OCI-LY3 (cell line): ENCODE results near the gene RCAN2.

Experiments
- H2AFZ ChIP-seq: fragments of 200-600, 300-600 bp; shearing (Covaris generic); 2 replicates; pipeline ENCODE4 v1.6.0; 2014; ENCODE audit warnings: antibody characterized with exemption, low read depth, low read length
- H3K27ac ChIP-seq: fragments of 200-600, 300-600 bp; sonication (generic); 2 replicates; pipeline ENCODE4 v1.5.1; 2014; ENCODE audit warnings: mild to moderate bottlenecking, low read length, moderate library complexity, mixed read lengths
- H3K27me3 ChIP-seq: fragments of 200-600, 300-600 bp; sonication (generic); 2 replicates; pipeline ENCODE4 v1.6.1; 2014; ENCODE audit warnings: low read depth, low read length, mixed read lengths
- H3K36me3 ChIP-seq: fragments of 200-600, 300-600 bp; sonication (generic); replicated peaks from 2 replicates; pipeline ENCODE3; 2014; ENCODE audit warnings: low read depth, low read length, mixed read lengths
- H3K4me1 ChIP-seq: fragments of 300-600, 200-600 bp; sonication (generic); 2 replicates; pipeline ENCODE4 v1.6.1; 2014; ENCODE audit warnings: low read length, mixed read lengths
- H3K4me2 ChIP-seq: fragments of 200-600, 300-600 bp; sonication (generic); 2 replicates; pipeline ENCODE4 v1.6.1; 2014; ENCODE audit warnings: low read length, mixed read lengths
- H3K4me3 ChIP-seq: fragments of 300-600, 200-600 bp; sonication (generic); 2 replicates; pipeline ENCODE4 v1.5.1; 2014; ENCODE audit warnings: antibody characterized with exemption, mild to moderate bottlenecking, low read length, moderate library complexity
- H3K79me2 ChIP-seq: fragments of 300-600, 200-600 bp; shearing (Covaris generic); 2 replicates; pipeline ENCODE4 v1.6.1; 2014; ENCODE audit warnings: mild to moderate bottlenecking, low read length, mixed read lengths
- H3K9ac ChIP-seq: fragments of 300-600, 200-600 bp; shearing (Covaris generic); 2 replicates; pipeline ENCODE4 v1.6.0; 2014; ENCODE audit warnings: mild to moderate bottlenecking, low read length, moderate library complexity
- H3K9me3 ChIP-seq: fragments of 200-600, 300-600 bp; shearing (Covaris generic); 2 replicates; pipeline ENCODE4 v1.6.1; 2014; ENCODE audit warnings: low read length, mixed read lengths; ENCODE audit not compliant: insufficient read depth
- H4K20me1 ChIP-seq: fragments of 200-600, 300-600 bp; sonication (generic); 2 replicates; pipeline ENCODE4 v1.6.1; 2016; ENCODE audit warnings: low read length, mixed read lengths; ENCODE audit not compliant: insufficient read depth
- EZH2phosphoT487 ChIP-seq: fragments of 200-600 bp; shearing (Covaris generic); IDR thresholded peaks from 2 replicates; pipeline ENCODE4 v1.6.1; 2018; ENCODE audit warnings: antibody characterized with exemption, mixed run types, low read depth
- TF ChIP-seq, protein P1 (sequence below): fragments of 200-600, 300-600 bp; sonication (generic); IDR thresholded peaks from 2 replicates; pipeline ENCODE4 v1.5.1; 2014; ENCODE audit warnings: antibody characterized with exemption, low read length, low read depth

RCAN2 gene

DNA sequence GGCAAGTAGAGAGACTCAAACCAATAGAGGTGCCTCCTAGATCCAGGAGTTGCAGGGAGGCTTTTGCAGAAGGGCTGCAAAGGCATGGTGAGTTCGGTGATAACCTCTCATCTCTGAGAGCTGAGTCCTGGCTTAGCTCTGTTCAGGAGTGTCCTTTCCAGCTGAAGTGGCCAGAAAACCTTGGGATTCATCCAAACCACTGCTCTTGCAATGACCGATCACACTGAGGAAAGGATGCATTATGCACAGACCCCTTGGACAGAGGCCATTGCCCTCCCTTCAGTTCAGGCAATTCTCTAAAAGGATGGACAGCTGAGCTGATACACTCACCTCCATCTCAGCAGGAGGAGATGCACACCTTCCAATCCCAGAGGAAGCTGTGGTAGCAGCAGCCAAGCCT, 161.7 kb downstream of the RCAN2 start:
- no peaks in the 10 kb centered on the region for H4K20me1 ChIP-seq
- H3K4me2 ChIP-seq, result no peak overlapping the region
- no peaks in the 10 kb centered on the region for H3K79me2 ChIP-seq
- H3K36me3 ChIP-seq, result no peaks in the 10 kb centered on the region
- no peaks in the 10 kb centered on the region for H3K9me3 ChIP-seq
- H2AFZ ChIP-seq, result no peak overlapping the region
- no peak overlapping the region for H3K4me3 ChIP-seq
- peaks cover 11% of the 10 kb centered on the region for H3K4me1 ChIP-seq
- H3K9ac ChIP-seq, result no peak overlapping the region
- TF ChIP-seq EZH2phosphoT487, result no peak
- TF ChIP-seq, protein P1, sequence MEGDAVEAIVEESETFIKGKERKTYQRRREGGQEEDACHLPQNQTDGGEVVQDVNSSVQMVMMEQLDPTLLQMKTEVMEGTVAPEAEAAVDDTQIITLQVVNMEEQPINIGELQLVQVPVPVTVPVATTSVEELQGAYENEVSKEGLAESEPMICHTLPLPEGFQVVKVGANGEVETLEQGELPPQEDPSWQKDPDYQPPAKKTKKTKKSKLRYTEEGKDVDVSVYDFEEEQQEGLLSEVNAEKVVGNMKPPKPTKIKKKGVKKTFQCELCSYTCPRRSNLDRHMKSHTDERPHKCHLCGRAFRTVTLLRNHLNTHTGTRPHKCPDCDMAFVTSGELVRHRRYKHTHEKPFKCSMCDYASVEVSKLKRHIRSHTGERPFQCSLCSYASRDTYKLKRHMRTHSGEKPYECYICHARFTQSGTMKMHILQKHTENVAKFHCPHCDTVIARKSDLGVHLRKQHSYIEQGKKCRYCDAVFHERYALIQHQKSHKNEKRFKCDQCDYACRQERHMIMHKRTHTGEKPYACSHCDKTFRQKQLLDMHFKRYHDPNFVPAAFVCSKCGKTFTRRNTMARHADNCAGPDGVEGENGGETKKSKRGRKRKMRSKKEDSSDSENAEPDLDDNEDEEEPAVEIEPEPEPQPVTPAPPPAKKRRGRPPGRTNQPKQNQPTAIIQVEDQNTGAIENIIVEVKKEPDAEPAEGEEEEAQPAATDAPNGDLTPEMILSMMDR, result no peak
- H3K27ac ChIP-seq, result no peak overlapping the region
- peaks cover 19% of the 10 kb centered on the region for H3K27me3 ChIP-seq

DNA sequence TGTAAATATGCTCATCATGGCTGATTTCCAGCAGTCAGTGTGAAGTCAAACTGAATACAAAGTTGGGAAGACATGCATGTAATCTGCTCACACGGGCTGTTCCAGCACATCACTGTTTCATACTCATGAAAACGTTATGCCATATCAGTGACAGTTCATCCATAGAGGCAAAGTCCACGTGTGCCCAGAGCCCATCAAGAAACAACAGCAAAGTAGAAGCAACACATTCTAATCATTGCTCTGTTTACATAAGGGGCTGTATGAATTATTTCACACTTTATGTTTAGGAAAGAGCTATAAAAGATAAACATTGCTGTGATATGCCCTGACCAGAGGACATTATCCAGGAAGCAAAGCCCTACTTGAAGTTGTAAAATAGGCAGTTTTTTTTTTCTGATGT, 163.5 kb downstream of the RCAN2 start:
- H3K79me2 ChIP-seq, result no peaks in the 10 kb centered on the region
- H2AFZ ChIP-seq, result no peak overlapping the region
- peaks cover 11% of the 10 kb centered on the region for H3K4me1 ChIP-seq
- H3K36me3 ChIP-seq, result no peaks in the 10 kb centered on the region
- H3K4me2 ChIP-seq, result no peak overlapping the region
- no peak overlapping the region for H3K27ac ChIP-seq
- TF ChIP-seq, protein P1, result no peak
- peaks cover 19% of the 10 kb centered on the region for H3K27me3 ChIP-seq
- H3K4me3 ChIP-seq, result no peak overlapping the region
- no peaks in the 10 kb centered on the region for H4K20me1 ChIP-seq
- no peak overlapping the region for H3K9ac ChIP-seq
- no peaks in the 10 kb centered on the region for H3K9me3 ChIP-seq

DNA sequence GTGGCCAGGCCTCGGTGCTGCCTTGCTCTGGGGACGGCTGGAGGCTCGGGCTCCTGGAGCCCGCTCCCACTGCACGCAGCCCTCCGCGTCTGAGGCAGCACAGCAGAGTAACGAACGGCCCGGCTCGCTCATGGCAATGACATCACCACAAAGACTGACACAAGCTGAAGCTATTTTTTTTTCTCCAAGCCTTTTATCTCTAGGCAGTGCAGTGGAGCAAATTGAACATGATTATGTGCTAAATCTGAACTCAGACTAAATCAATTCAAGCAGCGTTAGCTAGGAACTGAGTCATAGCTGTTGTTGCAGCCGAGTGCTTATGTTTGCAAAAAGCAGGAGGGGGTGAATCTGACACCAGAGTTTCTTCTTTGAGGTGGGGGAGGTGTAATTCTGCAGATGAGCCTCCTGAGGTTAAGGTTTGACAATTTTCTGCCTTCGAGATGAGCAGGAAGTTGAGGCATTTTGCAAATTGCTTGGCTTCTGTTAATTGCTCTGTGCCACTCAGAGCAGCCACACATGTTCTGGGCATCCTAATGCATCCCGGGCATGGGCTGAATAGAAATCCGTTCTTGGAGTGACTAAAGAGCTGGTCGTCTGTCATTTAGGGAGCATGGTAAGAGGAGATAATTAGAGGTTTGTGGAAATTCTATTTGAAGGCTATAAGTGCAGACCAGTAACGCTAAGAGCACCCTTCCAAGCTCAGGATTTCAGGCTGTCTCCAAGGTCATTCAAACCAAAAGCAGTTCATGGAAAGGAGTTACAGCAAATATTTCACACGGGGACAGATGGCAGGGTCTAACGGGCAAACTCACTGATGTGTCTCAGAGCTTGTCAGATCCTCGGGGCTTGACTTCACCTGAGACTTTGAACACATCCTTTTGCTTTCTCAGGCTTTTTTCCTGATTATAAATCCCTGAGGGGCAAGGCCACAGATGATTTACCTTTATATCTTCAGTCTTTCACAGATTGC, 165.4 kb downstream of the RCAN2 start:
- H3K9ac ChIP-seq, result no peak overlapping the region
- H3K4me3 ChIP-seq, result peak overlapping the region; percentile 13; the same call in 1 of the 2 replicates
- H3K79me2 ChIP-seq, result no peaks in the 10 kb centered on the region
- no peaks in the 10 kb centered on the region for H4K20me1 ChIP-seq
- H3K4me1 ChIP-seq, result peaks cover 11% of the 10 kb centered on the region
- TF ChIP-seq EZH2phosphoT487, result no peak
- TF ChIP-seq, protein P1, result no peak
- H2AFZ ChIP-seq, result no peak overlapping the region; the same call in 1 of the 2 replicates
- H3K36me3 ChIP-seq, result no peaks in the 10 kb centered on the region
- no peaks in the 10 kb centered on the region for H3K9me3 ChIP-seq
- H3K27ac ChIP-seq, result no peak overlapping the region
- peak overlapping the region; percentile 33 for H3K4me2 ChIP-seq
- peaks cover 19% of the 10 kb centered on the region for H3K27me3 ChIP-seq

DNA sequence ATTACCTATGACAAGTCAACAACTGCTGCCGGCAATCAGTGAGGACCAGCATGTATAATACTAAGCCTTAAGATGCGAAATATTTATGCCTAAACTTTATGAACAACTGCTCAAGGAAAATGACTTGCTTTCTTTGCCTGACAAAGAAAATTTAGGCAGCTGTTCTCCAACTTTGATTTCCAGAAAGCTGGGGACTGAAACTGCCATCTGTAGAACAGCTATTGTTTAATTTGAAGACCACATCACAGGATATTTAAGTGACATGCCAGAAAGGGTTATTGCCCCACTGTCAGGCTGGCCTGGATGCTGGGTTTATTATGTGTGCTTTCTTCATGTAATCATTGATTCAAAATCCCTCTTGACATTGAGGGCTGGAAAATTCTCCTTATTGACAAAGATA, 166.5 kb downstream of the RCAN2 start:
- Histone ChIP-seq H3K79me2 (no peaks in the 10 kb centered on the region), H4K20me1 (no peaks in the 10 kb centered on the region), H2AFZ (no peak overlapping the region), H3K4me1 (peaks cover 11% of the 10 kb centered on the region), H3K27ac (no peak overlapping the region), H3K27me3 (peaks cover 18% of the 10 kb centered on the region), H3K36me3 (no peaks in the 10 kb centered on the region), H3K9ac (no peak overlapping the region), H3K4me3 (no peak overlapping the region), H3K4me2 (no peak overlapping the region), H3K9me3 (no peaks in the 10 kb centered on the region)
- TF ChIP-seq, protein P1, result no peak
- no peak for TF ChIP-seq EZH2phosphoT487
